Caco-2 (cell line): ENCODE data around the gene SORCS2. TPM values are rescaled to one million over a fixed set of nuclear protein-coding genes. Genes with fewer than 3 reads are reported as not detected.

Experiments
- BruUV-seq: library from RNA; stranded (reverse); fragments of 400-500 nt; replicated peaks from 2 replicates; lab custom pipeline; 2021; lab: Mats Ljungman, UMichigan
- CTCF ChIA-PET: fragments of 300-600 bp; sonication (Branson Sonifier 250); formaldehyde crosslinking; loops from one replicate; lab custom pipeline; 2022; ENCODE audit warnings: antibody characterized with exemption; lab: Charles Lee
- POLR2A ChIA-PET: fragments of 300-600 bp; sonication (Branson Sonifier 250); formaldehyde crosslinking; loops from one replicate; lab custom pipeline; 2022; ENCODE audit warnings: antibody characterized with exemption; lab: Charles Lee
- DNase-seq, 2 experiments: peaks; one replicate each; pipeline versions ENCODE4 v3.0.0 to v3.0.0-alpha.2; 2020 to 2022
- H3K27me3 ChIP-seq: replicated peaks from 2 replicates; pipeline ENCODE4 v1.6.0; 2011; ENCODE audit warnings: low read length; ENCODE audit not compliant: control insufficient read depth, insufficient read depth
- H3K36me3 ChIP-seq: 2 replicates; pipeline ENCODE4 v1.5.1; 2011; ENCODE audit warnings: low read length; ENCODE audit not compliant: control insufficient read depth, insufficient read depth
- H3K4me1 ChIP-seq: fragments of 250-450 bp; sonication (Bioruptor Pico); 2 replicates; pipeline ENCODE4 v1.5.1; 2020; ENCODE audit warnings: mild to moderate bottlenecking
- H3K4me3 ChIP-seq: 2 replicates; pipeline ENCODE4 v1.5.1; 2011; ENCODE audit warnings: low read depth, mild to moderate bottlenecking, control low read depth, low read length
- H3K9me3 ChIP-seq: fragments of 250-450 bp; sonication (Bioruptor Pico); 2 replicates; pipeline ENCODE4 v1.5.1; 2020; ENCODE audit warnings: mild to moderate bottlenecking, moderate library complexity
- H3K27ac Mint-ChIP-seq: one replicate; pipeline ENCODE4 v1.8.0; 2022; ENCODE audit warnings: mixed read lengths; ENCODE audit not compliant: unreplicated experiment
- H3K27me3 Mint-ChIP-seq: one replicate; pipeline ENCODE4 v1.8.0; 2022; ENCODE audit warnings: mixed read lengths; ENCODE audit not compliant: insufficient read depth, unreplicated experiment
- H3K36me3 Mint-ChIP-seq: one replicate; pipeline ENCODE4 v1.8.0; 2022; ENCODE audit warnings: mild to moderate bottlenecking, mixed read lengths; ENCODE audit not compliant: insufficient read depth, unreplicated experiment
- H3K4me1 Mint-ChIP-seq: one replicate; pipeline ENCODE4 v1.8.0; 2022; ENCODE audit warnings: low read depth, mixed read lengths; ENCODE audit not compliant: unreplicated experiment
- H3K4me3 Mint-ChIP-seq: one replicate; pipeline ENCODE4 v1.8.0; 2022; ENCODE audit warnings: mild to moderate bottlenecking, moderate library complexity, mixed read lengths; ENCODE audit not compliant: unreplicated experiment
- H3K9me3 Mint-ChIP-seq: one replicate; pipeline ENCODE4 v1.8.0; 2022; ENCODE audit warnings: mixed read lengths; ENCODE audit not compliant: unreplicated experiment
- CTCF ChIP-seq, 2 experiments: fragments of 200-600 bp in 1 of 2; IDR thresholded peaks; 1 replicate in 1 of 2; 2 replicates in 1 of 2; pipeline versions ENCODE4 v1.5.1 to v1.8.0; 2011 to 2022; ENCODE audit warnings: antibody characterized with exemption in 1 of 2, control low read depth in 1 of 2, inconsistent platforms in 1 of 2, low read depth in 1 of 2, low read length in 1 of 2, mild to moderate bottlenecking in 1 of 2, moderate library complexity in 1 of 2; ENCODE audit not compliant: insufficient read depth in 1 of 2, severe bottlenecking in 1 of 2, unreplicated experiment in 1 of 2
- intact Hi-C: fragments of 100-400 bp; cut with micrococcal nuclease; formaldehyde crosslinking; loops from one replicate; pipeline ENCODE4 v1.10.0; 2022; ENCODE audit not compliant: unreplicated experiment
- total RNA-seq: library from RNA; stranded (reverse); gene quantifications from 2 replicates; pipeline ENCODE4 v1.2.3, GENCODE V29; 2022

Gene SORCS2
- total RNA-seq, 1 experiment from 2014 or later = 1.6 TPM

GRCh38 chr4:7328913-7329638 is 136.7 kb downstream of the SORCS2 start:
- POLR2A ChIA-PET = no interaction called here
- intact Hi-C loops = no loop called here

GRCh38 chr4:7330031-7330596 is 137.8 kb downstream of the SORCS2 start:
- no peak for DNase-seq
- Mint-ChIP-seq H3K4me3 (no peak overlapping the region), H3K9me3 (no peaks in the 10 kb centered on the region), H3K27me3 (no peaks in the 10 kb centered on the region), H3K36me3 (no peaks in the 10 kb centered on the region), H3K27ac (no peak overlapping the region), H3K4me1 (no peaks in the 10 kb centered on the region)
- Histone ChIP-seq H3K4me1 (no peaks in the 10 kb centered on the region), H3K9me3 (no peaks in the 10 kb centered on the region), H3K27me3 (no peaks in the 10 kb centered on the region), H3K36me3 (no peaks in the 10 kb centered on the region), H3K4me3 (no peak overlapping the region)
- CTCF ChIA-PET = interaction anchor here (0.5 to 0.7 kb wide), 2 partner anchors 75 to 128 kb away, joined by 3 to 4 read pairs; no protein-coding TSS in a partner anchor
- no TSS peak for BruUV-seq
- intact Hi-C loops = no loop called here
- no peak for TF ChIP-seq CTCF (IDR thresholded peaks at IDR 0.05; ENCODE audit: insufficient read depth in 1 of 2, low read depth in 1 of 2, low read length in 1 of 2, severe bottlenecking in 1 of 2, unreplicated experiment in 1 of 2)
- POLR2A ChIA-PET = no interaction called here

More at GRCh38 chr4:7328913-7329638, 136.7 kb downstream of the SORCS2 start:
- no peak for TF ChIP-seq CTCF (IDR thresholded peaks at IDR 0.05; ENCODE audit: insufficient read depth in 1 of 2, low read depth in 1 of 2, low read length in 1 of 2, severe bottlenecking in 1 of 2, unreplicated experiment in 1 of 2)
- CTCF ChIA-PET = interaction anchor here (0.5 to 0.7 kb wide), 2 partner anchors 77 to 239 kb away, joined by 3 read pairs; no protein-coding TSS in a partner anchor
- no peaks in the 10 kb centered on the region for H3K9me3 Mint-ChIP-seq
- no peaks in the 10 kb centered on the region for H3K27me3 Mint-ChIP-seq
- no TSS peak for BruUV-seq
- H3K27ac Mint-ChIP-seq = no peak overlapping the region
- Histone ChIP-seq H3K27me3 (no peaks in the 10 kb centered on the region), H3K36me3 (no peaks in the 10 kb centered on the region), H3K4me1 (no peaks in the 10 kb centered on the region), H3K4me3 (no peak overlapping the region), H3K9me3 (no peaks in the 10 kb centered on the region)
- DNase-seq = no peak
- H3K4me3 Mint-ChIP-seq = no peak overlapping the region
- H3K36me3 Mint-ChIP-seq = no peaks in the 10 kb centered on the region
- no peaks in the 10 kb centered on the region for H3K4me1 Mint-ChIP-seq

DNA sequence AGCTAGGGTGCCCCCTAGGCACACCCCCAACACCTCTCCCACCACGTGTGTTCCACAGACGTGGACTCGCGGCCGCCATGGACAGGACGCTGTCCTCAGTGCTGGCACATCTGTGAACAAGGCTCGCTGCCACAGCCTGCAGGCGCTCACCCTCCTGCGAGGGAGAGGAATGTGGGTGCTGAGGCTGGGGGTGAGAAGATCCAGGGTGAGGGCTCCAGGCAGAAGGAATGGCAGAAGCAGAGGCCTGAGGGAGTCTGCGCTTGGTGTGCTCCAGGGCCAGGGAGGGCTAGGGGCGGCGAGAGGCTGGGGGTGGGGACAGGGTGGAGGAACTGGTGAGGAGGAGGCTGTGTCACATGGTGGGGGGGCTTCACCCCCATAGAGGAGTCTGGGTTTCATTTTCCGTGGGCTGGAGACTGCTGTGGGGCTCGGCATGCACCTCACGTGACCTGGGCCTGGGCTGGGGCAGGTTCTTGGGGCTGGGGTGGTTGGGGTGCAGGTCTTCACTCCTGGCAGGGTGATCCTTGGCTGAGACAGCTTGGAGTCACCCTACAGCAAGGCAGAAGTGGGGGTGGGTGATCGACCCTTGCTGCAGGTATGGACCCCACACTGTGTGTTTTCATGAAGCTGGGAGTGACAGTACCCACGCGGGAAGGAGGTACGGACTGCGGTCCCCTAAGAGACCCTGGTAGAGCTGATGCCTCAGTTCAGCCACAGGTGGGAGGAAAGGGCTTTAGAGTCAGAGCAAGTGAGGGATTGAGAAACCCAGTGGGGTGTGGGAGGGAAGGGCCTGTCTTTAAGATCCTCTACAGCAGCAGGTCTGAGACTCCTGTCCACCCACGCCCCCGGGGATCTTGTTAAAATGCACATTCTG is 138.7 kb downstream of the SORCS2 start:
- no peaks in the 10 kb centered on the region for H3K27me3 Mint-ChIP-seq
- DNase-seq = no peak
- H3K27ac Mint-ChIP-seq = no peak overlapping the region

More for the DNA sequence above, 138.7 kb downstream of the SORCS2 start:
- BruUV-seq = no TSS peak
- intact Hi-C loops = no loop called here
- Mint-ChIP-seq H3K4me1 (no peaks in the 10 kb centered on the region), H3K4me3 (no peak overlapping the region), H3K9me3 (no peaks in the 10 kb centered on the region), H3K36me3 (no peaks in the 10 kb centered on the region)
- no peak for TF ChIP-seq CTCF (IDR thresholded peaks at IDR 0.05; ENCODE audit: insufficient read depth in 1 of 2, low read depth in 1 of 2, low read length in 1 of 2, severe bottlenecking in 1 of 2, unreplicated experiment in 1 of 2)
- no peaks in the 10 kb centered on the region for H3K27me3 ChIP-seq
- H3K4me3 ChIP-seq = no peak overlapping the region
- H3K9me3 ChIP-seq = no peaks in the 10 kb centered on the region
- no peaks in the 10 kb centered on the region for H3K36me3 ChIP-seq
- CTCF ChIA-PET = interaction anchor here (0.5 kb wide), 1 partner anchor 268 kb away, joined by 3 read pairs; no protein-coding TSS in a partner anchor
- POLR2A ChIA-PET = no interaction called here
- no peaks in the 10 kb centered on the region for H3K4me1 ChIP-seq
